ENCODE data around the gene GIPC3.
A peak's percentile ranks its signal among the peaks of the same experiment; 100 is the strongest.

GIPC3 gene

GRCh38 chr19:3605361-3605760, 20.1 kb downstream of the GIPC3 start:
- no peak for DNase-seq

- DNase-seq = no peak
Observed at GRCh38 chr19:3605770-3606169, 20.5 kb downstream of the GIPC3 start.

- DNase-seq = peak; percentile 48 to 49
Observed at GRCh38 chr19:3606174-3606689, 21.0 kb downstream of the GIPC3 start.

- DNase-seq = peak; percentile 83 to 84
Observed at GRCh38 chr19:3606690-3607289, 21.5 kb downstream of the GIPC3 start, which contains the start of gene TBXA2R. TSS of gene TBXA2R (minus strand) at chr19:3606875. CDS start at chr19:3600634, 6,241 bp downstream.

GRCh38 chr19:3607303-3608078, 22.2 kb downstream of the GIPC3 start:
- DNase-seq = no peak

- no peak for DNase-seq
Observed at GRCh38 chr19:3608079-3608641, 22.9 kb downstream of the GIPC3 start.

GRCh38 chr19:3608750-3609322, 23.6 kb downstream of the GIPC3 start:
- no peak for DNase-seq

GRCh38 chr19:3609779-3610719, 24.8 kb downstream of the GIPC3 start:
- no peak for DNase-seq

- DNase-seq = no peak
Observed at GRCh38 chr19:3610745-3611717, 25.8 kb downstream of the GIPC3 start.

- no peak for DNase-seq
Observed at GRCh38 chr19:3611841-3612240, 26.6 kb downstream of the GIPC3 start.

GRCh38 chr19:3612330-3612729, 27.1 kb downstream of the GIPC3 start:
- DNase-seq = no peak

- DNase-seq = no peak
Observed at GRCh38 chr19:3612901-3613741, 27.8 kb downstream of the GIPC3 start.

GRCh38 chr19:3613818-3614661, 28.8 kb downstream of the GIPC3 start:
- no peak for DNase-seq

GRCh38 chr19:3614858-3615505, 29.7 kb downstream of the GIPC3 start:
- no peak for DNase-seq

- no peak for DNase-seq
Observed at GRCh38 chr19:3615524-3616135, 30.4 kb downstream of the GIPC3 start.

GRCh38 chr19:3617463-3617862, 32.2 kb downstream of the GIPC3 start:
- DNase-seq = peak in 1 of 2 experiments; percentile 43

- peak; percentile 77 to 78 for DNase-seq
Observed at GRCh38 chr19:3618144-3618810, 33.0 kb downstream of the GIPC3 start.
